ENCODE data around the gene ACSM6.

DNA sequence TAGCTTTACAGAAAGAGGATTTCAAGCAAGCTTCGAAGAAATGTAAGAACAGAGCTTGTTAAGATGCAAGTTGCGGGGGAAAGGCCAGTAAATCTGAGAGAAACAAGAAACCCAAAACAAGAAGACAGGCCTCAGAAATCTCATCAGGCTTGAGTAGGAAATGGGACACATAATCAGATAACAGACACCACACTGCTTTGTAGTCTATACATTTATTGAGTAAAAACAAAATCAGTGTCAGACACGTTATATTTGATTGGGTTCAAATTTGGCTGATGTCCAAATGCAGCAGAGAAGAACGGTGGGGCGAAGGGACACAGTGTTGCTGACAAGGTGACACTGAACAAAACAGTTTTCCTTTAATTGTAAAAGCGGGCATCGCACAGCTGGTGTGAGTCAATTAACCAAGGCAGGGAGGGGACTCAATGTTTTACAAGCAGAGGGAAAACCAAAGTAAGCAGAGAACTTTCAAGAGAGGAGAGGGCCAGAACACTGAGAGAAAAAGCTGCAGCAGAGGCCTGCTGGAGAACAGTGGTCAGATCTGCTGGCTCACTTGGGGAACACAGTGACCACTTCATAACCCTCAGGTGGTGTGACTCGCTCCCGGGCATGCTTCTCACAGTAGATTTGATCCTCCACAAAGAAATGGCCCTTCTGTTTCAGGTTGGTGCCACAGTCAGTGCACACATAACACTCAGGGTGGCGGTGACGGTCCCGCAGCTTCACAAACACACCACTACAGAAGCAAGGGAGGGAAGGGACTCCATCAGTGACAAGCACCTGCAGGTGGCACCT is 43.5 kb downstream of the ACSM6 start:
- TF ChIP-seq, protein P1, sequence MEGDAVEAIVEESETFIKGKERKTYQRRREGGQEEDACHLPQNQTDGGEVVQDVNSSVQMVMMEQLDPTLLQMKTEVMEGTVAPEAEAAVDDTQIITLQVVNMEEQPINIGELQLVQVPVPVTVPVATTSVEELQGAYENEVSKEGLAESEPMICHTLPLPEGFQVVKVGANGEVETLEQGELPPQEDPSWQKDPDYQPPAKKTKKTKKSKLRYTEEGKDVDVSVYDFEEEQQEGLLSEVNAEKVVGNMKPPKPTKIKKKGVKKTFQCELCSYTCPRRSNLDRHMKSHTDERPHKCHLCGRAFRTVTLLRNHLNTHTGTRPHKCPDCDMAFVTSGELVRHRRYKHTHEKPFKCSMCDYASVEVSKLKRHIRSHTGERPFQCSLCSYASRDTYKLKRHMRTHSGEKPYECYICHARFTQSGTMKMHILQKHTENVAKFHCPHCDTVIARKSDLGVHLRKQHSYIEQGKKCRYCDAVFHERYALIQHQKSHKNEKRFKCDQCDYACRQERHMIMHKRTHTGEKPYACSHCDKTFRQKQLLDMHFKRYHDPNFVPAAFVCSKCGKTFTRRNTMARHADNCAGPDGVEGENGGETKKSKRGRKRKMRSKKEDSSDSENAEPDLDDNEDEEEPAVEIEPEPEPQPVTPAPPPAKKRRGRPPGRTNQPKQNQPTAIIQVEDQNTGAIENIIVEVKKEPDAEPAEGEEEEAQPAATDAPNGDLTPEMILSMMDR (IDR thresholded peaks at IDR 0.05), result no peak
- TF ChIP-seq POLR2A (IDR thresholded peaks at IDR 0.05), result no peak

Data from heart left ventricle (tissue), 13 donors.